ENCODE measurements around the gene SPATA33. TPM values are rescaled to one million over a fixed set of nuclear protein-coding genes. Genes with fewer than 3 reads are reported as not detected.

Gene SPATA33
- total RNA-seq, 1 experiment from 2014 or later = 12.0 TPM

DNA sequence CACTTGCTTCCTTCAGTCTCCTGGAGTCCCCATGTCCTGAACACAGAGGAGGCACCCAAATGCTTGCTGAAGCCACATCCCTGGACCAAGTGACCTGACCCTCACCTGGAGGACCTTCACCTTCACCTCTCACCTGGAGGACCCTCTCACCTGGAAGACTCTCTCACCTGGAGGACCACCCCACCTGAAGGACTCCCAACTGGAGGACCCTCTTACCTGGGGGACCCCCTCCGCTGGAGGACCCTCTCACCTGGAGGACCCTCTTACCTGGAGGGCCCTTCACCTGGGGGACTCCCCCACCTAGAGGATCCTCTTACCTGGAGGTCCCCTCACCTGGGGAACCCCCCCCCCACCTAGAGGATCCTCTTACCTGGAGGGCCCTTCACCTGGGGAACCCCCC, 28.3 kb downstream of the SPATA33 start:
- Mint-ChIP-seq H3K27ac (no peak overlapping the region), H3K9me3 (peaks cover 44% of the 10 kb centered on the region), H3K27me3 (ENCODE audit: low read depth) (peaks cover 5% of the 10 kb centered on the region), H3K36me3 (peaks cover 58% of the 10 kb centered on the region), H3K4me3 (no peak overlapping the region), H3K4me1 (peaks cover 7% of the 10 kb centered on the region)
- DNase-seq (ENCODE audit: low spot score) = no peak
- no peak for ATAC-seq
- CTCF ChIA-PET = interaction anchor here (1.0 to 1.3 kb wide), 4 partner anchors 14 to 87 kb away, joined by 3 to 19 read pairs (median 3); partner anchors contain the start of gene SPATA2L
- POLR2A ChIA-PET = interaction anchor here (0.7 to 1.5 kb wide), 4 partner anchors 9 to 187 kb away, joined by 3 to 11 read pairs (median 3); no protein-coding TSS in a partner anchor
- TF ChIP-seq ZNF263 (CRISPR knock-in tag; IDR thresholded peaks at IDR 0.05; ENCODE audit: low read depth) (no peak), NFYB (CRISPR knock-in tag; conservative IDR thresholded peaks at IDR 0.05; ENCODE audit: low read depth) (no peak), GRHL2 (CRISPR knock-in tag; IDR thresholded peaks at IDR 0.05; ENCODE audit: insufficient replicate concordance, severe bottlenecking) (no peak), ELF4 (CRISPR knock-in tag; IDR thresholded peaks at IDR 0.05; ENCODE audit: low read depth) (no peak), NFATC4 (CRISPR knock-in tag; IDR thresholded peaks at IDR 0.05) (no peak), ETV6 (CRISPR knock-in tag; IDR thresholded peaks at IDR 0.05) (no peak), ZNF317 (CRISPR knock-in tag; IDR thresholded peaks at IDR 0.05; ENCODE audit: borderline replicate concordance, low read depth) (no peak), ZNF671 (CRISPR knock-in tag; IDR thresholded peaks at IDR 0.05) (no peak)
- TF ChIP-seq, protein P1, sequence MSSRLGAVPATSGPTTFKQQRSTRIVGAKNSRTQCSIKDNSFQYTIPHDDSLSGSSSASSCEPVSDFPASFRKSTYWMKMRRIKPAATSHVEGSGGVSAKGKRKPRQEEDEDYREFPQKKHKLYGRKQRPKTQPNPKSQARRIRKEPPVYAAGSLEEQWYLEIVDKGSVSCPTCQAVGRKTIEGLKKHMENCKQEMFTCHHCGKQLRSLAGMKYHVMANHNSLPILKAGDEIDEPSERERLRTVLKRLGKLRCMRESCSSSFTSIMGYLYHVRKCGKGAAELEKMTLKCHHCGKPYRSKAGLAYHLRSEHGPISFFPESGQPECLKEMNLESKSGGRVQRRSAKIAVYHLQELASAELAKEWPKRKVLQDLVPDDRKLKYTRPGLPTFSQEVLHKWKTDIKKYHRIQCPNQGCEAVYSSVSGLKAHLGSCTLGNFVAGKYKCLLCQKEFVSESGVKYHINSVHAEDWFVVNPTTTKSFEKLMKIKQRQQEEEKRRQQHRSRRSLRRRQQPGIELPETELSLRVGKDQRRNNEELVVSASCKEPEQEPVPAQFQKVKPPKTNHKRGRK (CRISPR knock-in tag; IDR thresholded peaks at IDR 0.05; ENCODE audit: borderline replicate concordance) = no peak
- TF ChIP-seq, protein P2, sequence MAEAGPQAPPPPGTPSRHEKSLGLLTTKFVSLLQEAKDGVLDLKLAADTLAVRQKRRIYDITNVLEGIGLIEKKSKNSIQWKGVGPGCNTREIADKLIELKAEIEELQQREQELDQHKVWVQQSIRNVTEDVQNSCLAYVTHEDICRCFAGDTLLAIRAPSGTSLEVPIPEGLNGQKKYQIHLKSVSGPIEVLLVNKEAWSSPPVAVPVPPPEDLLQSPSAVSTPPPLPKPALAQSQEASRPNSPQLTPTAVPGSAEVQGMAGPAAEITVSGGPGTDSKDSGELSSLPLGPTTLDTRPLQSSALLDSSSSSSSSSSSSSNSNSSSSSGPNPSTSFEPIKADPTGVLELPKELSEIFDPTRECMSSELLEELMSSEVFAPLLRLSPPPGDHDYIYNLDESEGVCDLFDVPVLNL (CRISPR knock-in tag; IDR thresholded peaks at IDR 0.05; ENCODE audit: borderline replicate concordance, low read depth) = no peak
- TF ChIP-seq, protein P3, sequence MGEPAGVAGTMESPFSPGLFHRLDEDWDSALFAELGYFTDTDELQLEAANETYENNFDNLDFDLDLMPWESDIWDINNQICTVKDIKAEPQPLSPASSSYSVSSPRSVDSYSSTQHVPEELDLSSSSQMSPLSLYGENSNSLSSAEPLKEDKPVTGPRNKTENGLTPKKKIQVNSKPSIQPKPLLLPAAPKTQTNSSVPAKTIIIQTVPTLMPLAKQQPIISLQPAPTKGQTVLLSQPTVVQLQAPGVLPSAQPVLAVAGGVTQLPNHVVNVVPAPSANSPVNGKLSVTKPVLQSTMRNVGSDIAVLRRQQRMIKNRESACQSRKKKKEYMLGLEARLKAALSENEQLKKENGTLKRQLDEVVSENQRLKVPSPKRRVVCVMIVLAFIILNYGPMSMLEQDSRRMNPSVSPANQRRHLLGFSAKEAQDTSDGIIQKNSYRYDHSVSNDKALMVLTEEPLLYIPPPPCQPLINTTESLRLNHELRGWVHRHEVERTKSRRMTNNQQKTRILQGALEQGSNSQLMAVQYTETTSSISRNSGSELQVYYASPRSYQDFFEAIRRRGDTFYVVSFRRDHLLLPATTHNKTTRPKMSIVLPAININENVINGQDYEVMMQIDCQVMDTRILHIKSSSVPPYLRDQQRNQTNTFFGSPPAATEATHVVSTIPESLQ (CRISPR knock-in tag; IDR thresholded peaks at IDR 0.05) = no peak
- TF ChIP-seq, protein P4, sequence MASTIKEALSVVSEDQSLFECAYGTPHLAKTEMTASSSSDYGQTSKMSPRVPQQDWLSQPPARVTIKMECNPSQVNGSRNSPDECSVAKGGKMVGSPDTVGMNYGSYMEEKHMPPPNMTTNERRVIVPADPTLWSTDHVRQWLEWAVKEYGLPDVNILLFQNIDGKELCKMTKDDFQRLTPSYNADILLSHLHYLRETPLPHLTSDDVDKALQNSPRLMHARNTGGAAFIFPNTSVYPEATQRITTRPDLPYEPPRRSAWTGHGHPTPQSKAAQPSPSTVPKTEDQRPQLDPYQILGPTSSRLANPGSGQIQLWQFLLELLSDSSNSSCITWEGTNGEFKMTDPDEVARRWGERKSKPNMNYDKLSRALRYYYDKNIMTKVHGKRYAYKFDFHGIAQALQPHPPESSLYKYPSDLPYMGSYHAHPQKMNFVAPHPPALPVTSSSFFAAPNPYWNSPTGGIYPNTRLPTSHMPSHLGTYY (CRISPR knock-in tag; IDR thresholded peaks at IDR 0.05) = no peak
- TF ChIP-seq, protein P5, sequence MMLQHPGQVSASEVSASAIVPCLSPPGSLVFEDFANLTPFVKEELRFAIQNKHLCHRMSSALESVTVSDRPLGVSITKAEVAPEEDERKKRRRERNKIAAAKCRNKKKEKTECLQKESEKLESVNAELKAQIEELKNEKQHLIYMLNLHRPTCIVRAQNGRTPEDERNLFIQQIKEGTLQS (CRISPR knock-in tag; conservative IDR thresholded peaks at IDR 0.05) = no peak
- TF ChIP-seq, protein P6, sequence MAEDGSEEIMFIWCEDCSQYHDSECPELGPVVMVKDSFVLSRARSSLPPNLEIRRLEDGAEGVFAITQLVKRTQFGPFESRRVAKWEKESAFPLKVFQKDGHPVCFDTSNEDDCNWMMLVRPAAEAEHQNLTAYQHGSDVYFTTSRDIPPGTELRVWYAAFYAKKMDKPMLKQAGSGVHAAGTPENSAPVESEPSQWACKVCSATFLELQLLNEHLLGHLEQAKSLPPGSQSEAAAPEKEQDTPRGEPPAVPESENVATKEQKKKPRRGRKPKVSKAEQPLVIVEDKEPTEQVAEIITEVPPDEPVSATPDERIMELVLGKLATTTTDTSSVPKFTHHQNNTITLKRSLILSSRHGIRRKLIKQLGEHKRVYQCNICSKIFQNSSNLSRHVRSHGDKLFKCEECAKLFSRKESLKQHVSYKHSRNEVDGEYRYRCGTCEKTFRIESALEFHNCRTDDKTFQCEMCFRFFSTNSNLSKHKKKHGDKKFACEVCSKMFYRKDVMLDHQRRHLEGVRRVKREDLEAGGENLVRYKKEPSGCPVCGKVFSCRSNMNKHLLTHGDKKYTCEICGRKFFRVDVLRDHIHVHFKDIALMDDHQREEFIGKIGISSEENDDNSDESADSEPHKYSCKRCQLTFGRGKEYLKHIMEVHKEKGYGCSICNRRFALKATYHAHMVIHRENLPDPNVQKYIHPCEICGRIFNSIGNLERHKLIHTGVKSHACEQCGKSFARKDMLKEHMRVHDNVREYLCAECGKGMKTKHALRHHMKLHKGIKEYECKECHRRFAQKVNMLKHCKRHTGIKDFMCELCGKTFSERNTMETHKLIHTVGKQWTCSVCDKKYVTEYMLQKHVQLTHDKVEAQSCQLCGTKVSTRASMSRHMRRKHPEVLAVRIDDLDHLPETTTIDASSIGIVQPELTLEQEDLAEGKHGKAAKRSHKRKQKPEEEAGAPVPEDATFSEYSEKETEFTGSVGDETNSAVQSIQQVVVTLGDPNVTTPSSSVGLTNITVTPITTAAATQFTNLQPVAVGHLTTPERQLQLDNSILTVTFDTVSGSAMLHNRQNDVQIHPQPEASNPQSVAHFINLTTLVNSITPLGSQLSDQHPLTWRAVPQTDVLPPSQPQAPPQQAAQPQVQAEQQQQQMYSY (CRISPR knock-in tag; IDR thresholded peaks at IDR 0.05) = no peak
- TF ChIP-seq, protein P7, sequence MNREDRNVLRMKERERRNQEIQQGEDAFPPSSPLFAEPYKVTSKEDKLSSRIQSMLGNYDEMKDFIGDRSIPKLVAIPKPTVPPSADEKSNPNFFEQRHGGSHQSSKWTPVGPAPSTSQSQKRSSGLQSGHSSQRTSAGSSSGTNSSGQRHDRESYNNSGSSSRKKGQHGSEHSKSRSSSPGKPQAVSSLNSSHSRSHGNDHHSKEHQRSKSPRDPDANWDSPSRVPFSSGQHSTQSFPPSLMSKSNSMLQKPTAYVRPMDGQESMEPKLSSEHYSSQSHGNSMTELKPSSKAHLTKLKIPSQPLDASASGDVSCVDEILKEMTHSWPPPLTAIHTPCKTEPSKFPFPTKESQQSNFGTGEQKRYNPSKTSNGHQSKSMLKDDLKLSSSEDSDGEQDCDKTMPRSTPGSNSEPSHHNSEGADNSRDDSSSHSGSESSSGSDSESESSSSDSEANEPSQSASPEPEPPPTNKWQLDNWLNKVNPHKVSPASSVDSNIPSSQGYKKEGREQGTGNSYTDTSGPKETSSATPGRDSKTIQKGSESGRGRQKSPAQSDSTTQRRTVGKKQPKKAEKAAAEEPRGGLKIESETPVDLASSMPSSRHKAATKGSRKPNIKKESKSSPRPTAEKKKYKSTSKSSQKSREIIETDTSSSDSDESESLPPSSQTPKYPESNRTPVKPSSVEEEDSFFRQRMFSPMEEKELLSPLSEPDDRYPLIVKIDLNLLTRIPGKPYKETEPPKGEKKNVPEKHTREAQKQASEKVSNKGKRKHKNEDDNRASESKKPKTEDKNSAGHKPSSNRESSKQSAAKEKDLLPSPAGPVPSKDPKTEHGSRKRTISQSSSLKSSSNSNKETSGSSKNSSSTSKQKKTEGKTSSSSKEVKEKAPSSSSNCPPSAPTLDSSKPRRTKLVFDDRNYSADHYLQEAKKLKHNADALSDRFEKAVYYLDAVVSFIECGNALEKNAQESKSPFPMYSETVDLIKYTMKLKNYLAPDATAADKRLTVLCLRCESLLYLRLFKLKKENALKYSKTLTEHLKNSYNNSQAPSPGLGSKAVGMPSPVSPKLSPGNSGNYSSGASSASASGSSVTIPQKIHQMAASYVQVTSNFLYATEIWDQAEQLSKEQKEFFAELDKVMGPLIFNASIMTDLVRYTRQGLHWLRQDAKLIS (CRISPR knock-in tag; IDR thresholded peaks at IDR 0.05; ENCODE audit: borderline replicate concordance) = no peak
- TF ChIP-seq, protein P8, sequence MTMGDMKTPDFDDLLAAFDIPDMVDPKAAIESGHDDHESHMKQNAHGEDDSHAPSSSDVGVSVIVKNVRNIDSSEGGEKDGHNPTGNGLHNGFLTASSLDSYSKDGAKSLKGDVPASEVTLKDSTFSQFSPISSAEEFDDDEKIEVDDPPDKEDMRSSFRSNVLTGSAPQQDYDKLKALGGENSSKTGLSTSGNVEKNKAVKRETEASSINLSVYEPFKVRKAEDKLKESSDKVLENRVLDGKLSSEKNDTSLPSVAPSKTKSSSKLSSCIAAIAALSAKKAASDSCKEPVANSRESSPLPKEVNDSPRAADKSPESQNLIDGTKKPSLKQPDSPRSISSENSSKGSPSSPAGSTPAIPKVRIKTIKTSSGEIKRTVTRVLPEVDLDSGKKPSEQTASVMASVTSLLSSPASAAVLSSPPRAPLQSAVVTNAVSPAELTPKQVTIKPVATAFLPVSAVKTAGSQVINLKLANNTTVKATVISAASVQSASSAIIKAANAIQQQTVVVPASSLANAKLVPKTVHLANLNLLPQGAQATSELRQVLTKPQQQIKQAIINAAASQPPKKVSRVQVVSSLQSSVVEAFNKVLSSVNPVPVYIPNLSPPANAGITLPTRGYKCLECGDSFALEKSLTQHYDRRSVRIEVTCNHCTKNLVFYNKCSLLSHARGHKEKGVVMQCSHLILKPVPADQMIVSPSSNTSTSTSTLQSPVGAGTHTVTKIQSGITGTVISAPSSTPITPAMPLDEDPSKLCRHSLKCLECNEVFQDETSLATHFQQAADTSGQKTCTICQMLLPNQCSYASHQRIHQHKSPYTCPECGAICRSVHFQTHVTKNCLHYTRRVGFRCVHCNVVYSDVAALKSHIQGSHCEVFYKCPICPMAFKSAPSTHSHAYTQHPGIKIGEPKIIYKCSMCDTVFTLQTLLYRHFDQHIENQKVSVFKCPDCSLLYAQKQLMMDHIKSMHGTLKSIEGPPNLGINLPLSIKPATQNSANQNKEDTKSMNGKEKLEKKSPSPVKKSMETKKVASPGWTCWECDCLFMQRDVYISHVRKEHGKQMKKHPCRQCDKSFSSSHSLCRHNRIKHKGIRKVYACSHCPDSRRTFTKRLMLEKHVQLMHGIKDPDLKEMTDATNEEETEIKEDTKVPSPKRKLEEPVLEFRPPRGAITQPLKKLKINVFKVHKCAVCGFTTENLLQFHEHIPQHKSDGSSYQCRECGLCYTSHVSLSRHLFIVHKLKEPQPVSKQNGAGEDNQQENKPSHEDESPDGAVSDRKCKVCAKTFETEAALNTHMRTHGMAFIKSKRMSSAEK (CRISPR knock-in tag; IDR thresholded peaks at IDR 0.05; ENCODE audit: borderline replicate concordance) = no peak

All from WTC11 (cell line).